ENCODE data around the gene RAD9A. TPM values are rescaled to one million over a fixed set of nuclear protein-coding genes. Genes with fewer than 3 reads are reported as not detected.
A peak's percentile ranks its signal among the peaks of the same experiment; 100 is the strongest.

Gene RAD9A
- total and polyA plus RNA-seq, 9 of the 15 experiments (the other 6 are each of a cell fraction or from before 2014, with no cell fraction given): 1.4 to 41.2 (median 16.1) TPM

GRCh38 chr11:67372993-67373647 is 18.7 kb upstream of the RAD9A start, which contains the start of gene CLCF1 (continued):
- TF ChIP-seq, protein P1, sequence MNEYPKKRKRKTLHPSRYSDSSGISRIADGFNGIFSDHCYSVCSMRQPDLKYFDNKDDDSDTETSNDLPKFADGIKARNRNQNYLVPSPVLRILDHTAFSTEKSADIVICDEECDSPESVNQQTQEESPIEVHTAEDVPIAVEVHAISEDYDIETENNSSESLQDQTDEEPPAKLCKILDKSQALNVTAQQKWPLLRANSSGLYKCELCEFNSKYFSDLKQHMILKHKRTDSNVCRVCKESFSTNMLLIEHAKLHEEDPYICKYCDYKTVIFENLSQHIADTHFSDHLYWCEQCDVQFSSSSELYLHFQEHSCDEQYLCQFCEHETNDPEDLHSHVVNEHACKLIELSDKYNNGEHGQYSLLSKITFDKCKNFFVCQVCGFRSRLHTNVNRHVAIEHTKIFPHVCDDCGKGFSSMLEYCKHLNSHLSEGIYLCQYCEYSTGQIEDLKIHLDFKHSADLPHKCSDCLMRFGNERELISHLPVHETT (CRISPR knock-in tag; conservative IDR thresholded peaks at IDR 0.05 in 1 of 2, IDR thresholded peaks at IDR 0.05 in 1 of 2): peak in 1 of 2 experiments; percentile 60; a peak in 1 of 4 replicates
- TF ChIP-seq SRSF3 (IDR thresholded peaks at IDR 0.05; ENCODE audit: insufficient read depth, low read length) (0 out of 2 replicates have a peak, but pooled peaks have one; percentile 32), FOXA3 (CRISPR knock-in tag; conservative IDR thresholded peaks at IDR 0.05 in 1 of 2, IDR thresholded peaks at IDR 0.05 in 1 of 2) (no peak), DACH1 (IDR thresholded peaks at IDR 0.05; ENCODE audit: partially characterized antibody) (no peak), ZNF589 (CRISPR knock-in tag; IDR thresholded peaks at IDR 0.05; ENCODE audit: low read depth) (no peak), CXXC5 (CRISPR knock-in tag; IDR thresholded peaks at IDR 0.05) (peak; percentile 61; the same call in 1 of the 2 replicates), HMGN3 (IDR thresholded peaks at IDR 0.05; ENCODE audit: borderline replicate concordance, extremely low read depth, insufficient read length, low read depth, low read length) (peak; percentile 47), RBM39 (optimal IDR thresholded peaks at IDR 0.05; ENCODE audit: low read depth, low read length) (no peak), TRIM24 (IDR thresholded peaks at IDR 0.05) (no peak), FIP1L1 (IDR thresholded peaks at IDR 0.05; ENCODE audit: low read depth, low read length, poor library complexity, severe bottlenecking) (peak; percentile 25)
- TF ChIP-seq, protein P2, sequence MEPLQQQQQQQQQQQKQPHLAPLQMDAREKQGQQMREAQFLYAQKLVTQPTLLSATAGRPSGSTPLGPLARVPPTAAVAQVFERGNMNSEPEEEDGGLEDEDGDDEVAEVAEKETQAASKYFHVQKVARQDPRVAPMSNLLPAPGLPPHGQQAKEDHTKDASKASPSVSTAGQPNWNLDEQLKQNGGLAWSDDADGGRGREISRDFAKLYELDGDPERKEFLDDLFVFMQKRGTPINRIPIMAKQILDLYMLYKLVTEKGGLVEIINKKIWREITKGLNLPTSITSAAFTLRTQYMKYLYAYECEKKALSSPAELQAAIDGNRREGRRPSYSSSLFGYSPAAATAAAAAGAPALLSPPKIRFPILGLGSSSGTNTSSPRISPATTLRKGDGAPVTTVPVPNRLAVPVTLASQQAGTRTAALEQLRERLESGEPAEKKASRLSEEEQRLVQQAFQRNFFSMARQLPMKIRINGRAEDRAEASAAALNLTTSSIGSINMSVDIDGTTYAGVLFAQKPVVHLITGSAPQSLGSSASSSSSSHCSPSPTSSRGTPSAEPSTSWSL (CRISPR knock-in tag; IDR thresholded peaks at IDR 0.05; ENCODE audit: borderline replicate concordance): 0 out of 2 replicates have a peak, but pooled peaks have one; percentile 57
- TF ChIP-seq, protein P3, sequence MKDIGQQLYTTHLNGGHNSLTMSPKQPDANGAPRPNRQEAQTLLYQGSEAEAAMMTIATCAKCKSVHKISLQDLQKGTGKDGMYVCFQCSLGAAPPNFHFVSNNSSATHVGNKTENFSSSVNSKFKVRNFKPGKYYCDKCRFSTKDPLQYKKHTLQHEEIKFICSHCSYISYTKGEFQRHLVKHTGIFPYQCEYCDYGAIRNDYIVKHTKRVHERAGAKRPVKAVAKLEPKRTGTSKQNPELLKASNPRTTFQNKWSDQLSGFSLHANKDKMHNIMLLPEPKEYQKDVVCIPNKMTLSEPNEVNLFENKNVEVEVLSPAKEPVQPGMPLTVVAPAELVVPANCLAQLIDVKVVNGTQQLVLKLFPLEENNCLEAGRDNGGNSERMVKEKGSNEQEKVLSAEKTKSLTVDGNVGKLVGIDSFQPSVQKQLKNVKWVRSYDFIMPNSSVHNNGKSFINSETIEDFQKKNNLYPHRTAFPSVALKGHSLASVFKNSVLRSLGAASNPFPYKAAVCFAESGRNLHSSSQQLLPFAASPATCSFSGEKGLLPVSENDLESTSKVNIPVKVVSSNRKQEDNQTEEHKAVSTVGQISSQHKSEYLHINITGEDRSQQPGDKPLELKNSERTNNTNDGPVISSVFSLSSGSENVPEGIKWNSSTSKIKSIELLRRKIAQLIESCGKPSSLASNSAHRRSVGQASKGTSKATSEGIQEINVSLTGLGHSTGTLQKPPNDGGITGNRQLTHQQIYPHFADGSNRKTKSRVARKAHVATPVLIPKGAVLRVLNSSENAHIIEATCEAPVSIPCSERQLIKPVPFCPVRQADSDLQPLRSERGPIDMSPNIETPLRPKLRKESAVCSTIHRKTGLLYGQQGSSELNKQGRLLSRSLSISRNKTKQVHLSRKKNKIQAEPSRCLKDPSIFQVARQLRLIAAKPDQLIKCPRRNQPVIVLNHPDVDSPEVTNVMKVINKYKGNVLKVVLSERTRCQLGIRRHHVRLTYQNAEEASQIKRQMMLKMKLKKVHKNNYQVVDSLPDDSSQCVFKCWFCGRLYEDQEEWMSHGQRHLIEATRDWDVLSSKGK (CRISPR knock-in tag; IDR thresholded peaks at IDR 0.05): no peak
